HG02588 (cell line): ENCODE measurements around the gene ZNF354C.

Experiments used
- ATAC-seq: cut with Tn5 transposase; IDR thresholded peaks from one replicate; pipeline ENCODE4 v1.9.1; 2021; ENCODE audit warnings: mild to moderate bottlenecking, moderate library complexity; ENCODE audit not compliant: unreplicated experiment

ZNF354C gene

DNA sequence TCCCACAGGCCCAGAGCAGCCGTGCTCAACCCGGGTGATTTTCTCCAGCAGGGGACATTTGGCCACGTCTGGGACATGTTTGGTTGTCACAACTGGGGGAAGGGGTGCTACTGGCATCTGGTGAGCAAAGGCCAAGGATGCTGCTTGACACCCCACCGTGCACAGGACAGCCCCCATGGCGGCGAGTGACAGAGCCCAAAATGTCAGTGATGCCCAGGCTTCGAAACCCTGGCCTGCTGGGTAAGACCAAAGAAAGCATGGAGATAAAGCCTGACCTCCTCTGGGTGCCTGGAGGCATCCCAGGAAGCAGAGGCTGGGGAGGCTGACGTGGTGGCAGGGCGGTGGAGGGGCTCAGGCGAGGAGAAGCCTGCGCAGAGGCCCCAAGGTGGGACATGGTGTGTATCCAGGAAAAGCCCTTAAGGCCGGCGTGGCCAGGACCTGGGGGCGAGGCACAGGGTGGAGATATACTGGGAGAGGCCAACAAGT is 66.4 kb downstream of the ZNF354C start:
- no peak for ATAC-seq

DNA sequence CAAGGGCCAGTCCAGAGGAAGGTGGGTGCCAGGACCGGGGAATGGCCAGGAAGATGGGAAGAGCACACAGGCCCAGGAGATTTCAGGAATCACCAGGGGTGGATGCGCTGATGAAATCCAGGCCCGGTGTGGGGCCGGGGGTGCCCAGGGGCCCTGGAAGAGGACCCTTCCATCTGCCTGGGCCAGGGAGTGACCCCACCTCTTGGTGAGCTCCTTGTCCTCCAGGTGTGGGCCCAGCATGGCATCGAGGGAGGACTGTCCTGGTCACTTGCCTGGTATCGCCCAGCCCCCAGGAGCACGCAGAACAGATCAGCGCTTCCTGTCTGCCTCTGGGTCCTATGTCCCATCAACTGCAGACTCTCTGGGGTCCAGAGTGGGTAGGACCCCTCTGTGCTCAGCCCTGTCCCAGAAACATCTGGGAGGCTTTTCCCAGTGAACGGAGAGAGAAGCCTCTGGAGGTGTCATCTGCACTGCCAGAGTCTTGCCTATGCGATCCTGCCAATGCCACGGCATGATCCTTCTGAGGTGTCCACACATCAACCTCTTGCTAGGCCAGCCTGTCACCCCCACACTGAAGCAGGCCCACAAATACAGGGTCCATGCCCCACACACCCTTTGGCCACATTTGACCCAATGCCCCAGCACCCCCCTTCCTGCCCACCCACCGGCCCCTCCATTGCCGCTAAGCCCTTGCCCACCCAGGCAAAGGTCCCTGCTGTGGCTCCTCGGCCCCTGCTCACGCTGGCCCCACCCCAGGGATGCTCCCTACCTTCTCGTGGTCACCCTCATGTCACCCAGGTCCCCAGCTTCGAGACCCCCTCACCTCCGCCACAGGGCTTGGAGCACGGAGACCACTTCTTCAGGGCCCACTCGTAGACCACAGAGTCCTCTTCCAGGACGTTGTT is 67.2 kb downstream of the ZNF354C start:
- ATAC-seq = no peak

DNA sequence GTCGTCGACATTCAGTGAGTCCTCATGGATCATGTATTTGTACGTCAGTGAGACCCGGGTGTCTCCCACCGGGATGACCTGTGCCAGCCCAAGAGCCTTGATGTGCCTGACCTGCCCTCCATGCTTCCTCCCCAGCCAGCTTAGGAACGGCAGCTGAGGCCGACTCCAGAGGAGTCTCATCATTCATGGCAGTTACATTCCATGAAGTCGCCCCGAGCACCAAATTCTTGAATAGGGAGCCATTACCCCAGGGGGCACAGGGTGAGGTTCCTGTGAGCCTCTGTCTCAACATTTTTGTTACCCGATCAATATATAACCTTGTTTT is 67.8 kb downstream of the ZNF354C start:
- no peak for ATAC-seq

DNA sequence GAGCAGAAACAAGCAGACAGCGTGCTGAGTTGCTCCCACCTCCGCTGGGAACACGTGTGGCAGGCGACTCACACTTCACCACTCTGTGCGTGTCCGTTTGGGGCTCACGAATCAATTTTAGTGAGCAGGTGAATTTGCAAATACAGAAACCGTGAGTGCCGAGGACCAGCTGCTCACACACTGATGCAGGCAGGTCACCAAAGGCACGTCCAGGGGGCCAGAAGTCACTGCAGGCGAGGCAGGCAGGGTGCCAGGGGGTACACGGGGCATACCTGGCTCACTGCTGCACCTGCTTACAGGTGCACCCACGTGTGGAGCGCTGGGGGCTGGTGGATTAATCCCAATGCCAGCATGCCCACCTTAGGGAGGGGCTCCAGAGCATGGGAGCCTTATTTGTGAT is 68.8 kb downstream of the ZNF354C start:
- no peak for ATAC-seq

DNA sequence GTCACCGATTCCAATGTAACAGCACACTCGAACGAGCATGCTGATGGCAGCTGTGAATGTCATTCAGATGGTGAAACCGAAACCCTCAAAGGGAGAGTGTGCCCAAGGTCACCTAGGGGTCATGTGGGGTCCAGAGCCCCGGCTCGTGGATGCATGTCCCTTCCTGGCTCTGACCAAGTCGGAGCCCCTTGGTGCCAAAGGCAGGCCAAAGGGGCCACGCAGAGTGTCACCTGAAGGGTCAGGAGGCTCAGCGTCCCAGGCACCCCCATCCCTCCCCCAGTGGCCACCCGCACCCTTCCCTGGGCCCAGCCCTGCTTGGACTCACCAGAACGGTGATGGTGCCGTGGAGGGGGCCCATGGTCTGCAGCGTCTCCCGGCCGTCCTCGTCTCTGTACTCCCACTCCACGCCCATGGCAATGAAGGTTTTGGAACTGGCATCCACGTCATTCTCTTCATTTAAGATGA is 69.5 kb downstream of the ZNF354C start:
- ATAC-seq = no peak

DNA sequence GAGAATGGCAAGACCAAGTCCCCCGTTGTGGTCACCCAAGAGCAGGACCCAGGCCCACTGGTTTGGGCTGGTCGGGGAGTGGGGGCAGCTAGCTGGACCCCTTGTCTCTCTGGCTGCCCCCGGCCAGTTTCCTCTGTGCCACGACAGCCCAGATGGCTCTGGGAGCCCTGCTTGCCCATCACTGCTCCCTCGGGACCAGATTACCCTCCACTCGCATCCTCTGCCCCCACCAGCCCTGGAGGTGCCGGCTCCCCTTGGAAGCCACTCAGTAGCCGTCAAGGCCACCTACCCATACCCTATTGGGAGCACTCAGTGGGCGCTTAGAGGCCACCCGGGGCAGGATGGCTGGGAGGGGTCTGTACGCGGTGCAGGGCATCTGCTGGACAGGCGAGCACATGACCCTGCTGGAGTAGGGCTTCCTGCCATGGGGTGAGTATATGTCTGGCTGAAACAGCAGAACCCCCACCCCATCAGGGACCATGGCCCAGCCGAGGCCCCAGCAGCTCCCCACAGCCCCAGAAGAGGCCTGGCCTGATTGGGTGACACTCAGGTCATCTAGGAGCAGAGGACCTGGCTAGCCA is 70.0 kb downstream of the ZNF354C start:
- no peak for ATAC-seq

DNA sequence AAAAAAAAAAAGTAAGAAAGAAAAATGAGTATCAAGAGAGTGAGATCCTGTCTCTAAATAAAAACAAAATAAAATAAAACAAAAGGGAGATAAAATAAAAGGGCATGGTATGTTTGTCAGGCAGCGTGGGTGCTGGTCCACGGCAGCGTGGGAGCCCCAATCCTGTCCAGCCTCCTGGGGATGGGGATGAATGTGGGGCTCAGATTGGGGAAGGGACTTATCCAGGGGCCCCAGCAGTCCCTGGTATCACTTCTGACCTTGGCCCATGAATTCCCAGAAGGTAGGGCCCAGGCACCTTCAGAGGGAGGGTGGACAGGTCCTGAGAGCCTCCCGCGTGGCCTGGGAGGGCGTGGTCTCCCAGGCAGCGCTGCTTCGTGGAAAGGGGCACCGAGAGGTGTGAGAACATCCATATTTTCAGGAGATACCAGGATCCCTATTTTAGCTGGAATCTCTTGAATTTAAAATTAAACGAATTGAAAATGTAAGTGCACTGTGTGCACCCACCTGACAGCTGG is 71.2 kb downstream of the ZNF354C start:
- ATAC-seq = no peak

DNA sequence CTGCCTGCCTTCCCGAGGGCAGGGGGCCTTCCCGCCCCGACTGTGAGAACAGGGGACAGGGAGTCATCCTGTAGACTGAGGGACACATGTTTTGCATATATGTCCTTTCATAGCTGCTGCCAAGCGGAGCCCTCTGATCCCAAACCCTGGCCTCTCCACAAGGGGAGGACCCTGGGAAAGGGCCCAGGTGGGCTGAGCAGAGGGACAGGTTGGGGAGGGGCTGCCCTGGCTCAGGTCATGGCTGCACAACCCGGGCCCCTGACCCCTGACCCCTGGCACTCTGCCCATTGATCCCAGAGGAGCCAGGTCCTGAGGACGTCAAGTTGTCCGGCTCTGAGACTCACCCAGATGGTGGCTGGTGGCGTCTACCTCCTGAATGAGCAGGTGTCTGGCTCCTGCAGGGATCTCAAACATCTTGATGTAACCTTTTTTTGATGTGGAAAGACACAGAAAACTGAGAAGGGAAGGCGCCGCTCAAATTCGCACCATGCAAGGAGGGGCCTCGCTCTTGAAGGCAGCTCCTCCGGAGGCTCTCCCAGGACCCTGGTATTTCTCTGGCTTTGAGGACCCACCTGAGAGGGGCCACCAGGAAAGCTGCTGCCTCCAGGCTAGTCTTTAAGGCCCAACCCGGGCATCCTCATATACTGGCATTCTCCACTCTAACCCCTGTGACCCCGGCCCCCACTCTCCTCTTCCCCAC is 71.9 kb downstream of the ZNF354C start:
- no peak for ATAC-seq

DNA sequence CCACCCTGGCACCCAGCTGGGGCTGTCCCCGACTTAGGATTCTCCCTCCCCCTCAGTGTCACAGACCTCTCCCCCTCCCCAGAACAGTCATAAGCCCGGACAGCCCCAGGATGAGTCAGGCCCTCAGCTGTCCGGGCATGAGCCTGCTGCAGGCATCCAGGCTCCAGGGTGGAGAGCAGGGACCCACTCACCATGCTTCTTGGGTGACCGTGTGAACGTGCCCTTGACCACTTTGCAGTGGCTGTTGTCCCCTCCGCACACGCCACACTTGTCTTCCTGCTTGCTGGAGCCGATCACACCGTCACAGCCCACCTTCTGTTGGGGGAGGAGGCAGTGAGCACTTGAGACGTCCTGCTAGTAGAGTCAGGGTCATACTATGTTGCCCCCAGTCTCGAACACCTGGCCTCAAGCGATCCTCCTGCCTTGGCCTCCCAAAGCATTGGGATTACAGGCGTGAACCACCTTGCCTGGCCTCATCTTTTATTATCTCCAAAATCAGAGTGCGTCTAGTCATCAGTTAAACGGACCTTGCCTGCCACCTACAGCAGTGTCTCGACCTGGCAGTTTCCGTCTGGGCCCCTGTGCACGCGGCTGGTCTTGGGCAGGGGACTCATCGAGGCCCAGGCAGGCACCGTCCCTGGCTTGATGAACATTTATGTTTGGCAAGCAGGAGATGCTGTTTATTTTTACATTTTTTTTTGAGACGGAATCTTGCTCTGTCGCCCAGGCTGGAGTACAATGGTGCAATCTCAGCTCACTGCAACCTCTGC is 72.6 kb downstream of the ZNF354C start:
- ATAC-seq = no peak
